Measurements from ENCODE around the gene RSPO3.

- no peak for TF ChIP-seq CTCF (conservative IDR thresholded peaks at IDR 0.05; ENCODE audit: low read depth, low read length)
- no peak for TF ChIP-seq EZH2 (IDR thresholded peaks at IDR 0.05; ENCODE audit: borderline replicate concordance, low read depth, low read length, poor library complexity, severe bottlenecking)
Measured at GRCh38 chr6:127102299-127102698, 16.2 kb upstream of the RSPO3 start.

Data from A673 (cell line).